K562 (cell line): ENCODE results near the gene STING1. TPM values are rescaled to one million over a fixed set of nuclear protein-coding genes. Genes with fewer than 3 reads are reported as not detected.
A peak's percentile ranks its signal among the peaks of the same experiment; 100 is the strongest.
"Not testable (repeated sequence)": the region's sequence is repeated elsewhere in the genome, so short reads cannot be mapped to it uniquely, and the experiment has no call there.

Source experiments
- ATAC-seq: fragments of 200-7000 bp; cut with Tn5 transposase; 3 replicates; pipeline ENCODE4 v1.9.1; 2020; ENCODE audit warnings: moderate library complexity
- BruUV-seq: library from RNA; stranded (reverse); fragments of 400-500 nt; replicated peaks from 2 replicates; lab custom pipeline; 2021; lab: Mats Ljungman, UMichigan
- CTCF ChIA-PET: fragments of 300-600 bp; formaldehyde crosslinking; extraction: SDS; loops from one replicate; lab custom pipeline; 2021; ENCODE audit warnings: low intra/inter-chr PET ratio; lab: Yijun Ruan, JAX
- POLR2A ChIA-PET: fragments of 300-600, 350-650 bp; sonication (Branson Sonifier 250); formaldehyde crosslinking; extraction: SDS; loops from one replicate; lab custom pipeline; 2021; ENCODE audit warnings: antibody characterized with exemption, inconsistent platforms; lab: Yijun Ruan, JAX
- DNase-seq, 4 experiments: peaks; one replicate each; pipeline versions ENCODE4 v3.0.0 to v3.0.0-alpha.2; 2011 to 2018; ENCODE audit warnings: low spot score in 3 of 4, mixed read lengths in 3 of 4; ENCODE audit errors: extremely low read depth in 1 of 4
- FAIRE-seq: peaks from 2 replicates; lab custom pipeline; 2011; peaks lifted over from hg19 to GRCh38; lab: Jason Lieb, UNC
- H2AFZ ChIP-seq: 2 replicates; pipeline ENCODE4 v1.6.0; 2011; ENCODE audit warnings: low read depth, low read length, control low read depth, inconsistent platforms
- H3K27ac ChIP-seq: fragments of 200-600 bp; 3 replicates; pipeline ENCODE4 v1.8.0; 2011; ENCODE audit warnings: low read depth, mild to moderate bottlenecking, control low read depth, inconsistent platforms, low read length, moderate library complexity, mixed read lengths; ENCODE audit errors: extremely low read depth
- H3K27me3 ChIP-seq, 2 experiments: fragments of 300-600 bp in 1 of 2; 2 replicates in 1 of 2; 3 replicates in 1 of 2; pipeline versions ENCODE4 v1.6.0 to v1.8.0; 2011; ENCODE audit warnings: inconsistent platforms in 2 of 2, low read length in 2 of 2, mild to moderate bottlenecking in 1 of 2, mixed read lengths in 1 of 2, moderate library complexity in 1 of 2; ENCODE audit not compliant: control insufficient read depth in 2 of 2, insufficient read depth in 2 of 2
- H3K36me3 ChIP-seq: fragments of 300-600 bp; 3 replicates; pipeline ENCODE4 v1.8.0; 2011; ENCODE audit warnings: mild to moderate bottlenecking, low read length, inconsistent platforms; ENCODE audit not compliant: control insufficient read depth, insufficient read depth
- H3K4me1 ChIP-seq, 2 experiments: fragments of 200-600 bp in 1 of 2; replicated peaks in 1 of 2; 2 replicates in 1 of 2; 3 replicates in 1 of 2; pipeline versions ENCODE4 v1.5.1 to v1.8.0; 2011; ENCODE audit warnings: inconsistent platforms in 2 of 2, low read length in 2 of 2, mild to moderate bottlenecking in 1 of 2, mixed read lengths in 1 of 2, moderate library complexity in 1 of 2; ENCODE audit not compliant: control insufficient read depth in 2 of 2, insufficient read depth in 2 of 2
- H3K4me2 ChIP-seq: 2 replicates; pipeline ENCODE4 v1.6.1; 2011; ENCODE audit warnings: low read length, control low read depth, inconsistent platforms, mixed read lengths; ENCODE audit not compliant: insufficient read depth
- H3K4me3 ChIP-seq: fragments of 200-600 bp; sonication (generic), shearing (Covaris generic); 2 replicates; pipeline ENCODE4 v1.5.1; 2016; ENCODE audit warnings: control low read depth, inconsistent platforms
- H3K79me2 ChIP-seq: fragments of 200-600 bp; 3 replicates; pipeline ENCODE4 v1.8.0; 2011; ENCODE audit warnings: low read length, inconsistent platforms; ENCODE audit not compliant: control insufficient read depth, insufficient read depth
- H3K9ac ChIP-seq, 2 experiments: 2 replicates each; pipeline versions ENCODE4 v1.6.0 to v1.6.1; 2011; ENCODE audit warnings: low read depth in 2 of 2, low read length in 2 of 2, control low read depth in 1 of 2, inconsistent platforms in 1 of 2, mild to moderate bottlenecking in 1 of 2, mixed read lengths in 1 of 2; ENCODE audit not compliant: insufficient read depth in 1 of 2
- H3K9me1 ChIP-seq: one replicate; pipeline ENCODE4 v1.6.0; 2011; ENCODE audit warnings: inconsistent platforms, mild to moderate bottlenecking, low read length, moderate library complexity; ENCODE audit not compliant: control insufficient read depth, insufficient read depth
- H3K9me3 ChIP-seq: replicated peaks from 2 replicates; pipeline ENCODE4 v1.5.1; 2011; ENCODE audit warnings: low read depth, low read length, inconsistent platforms; ENCODE audit not compliant: control insufficient read depth, insufficient read depth
- H4K20me1 ChIP-seq: replicated peaks from 2 replicates; pipeline ENCODE4 v1.6.1; 2011; ENCODE audit warnings: low read length, inconsistent platforms, mixed read lengths; ENCODE audit not compliant: control insufficient read depth, insufficient read depth
- ETV1 ChIP-seq: fragments of 450-650 bp; conservative IDR thresholded peaks from 2 replicates; pipeline ENCODE4 v1.6.1; 2016; ENCODE audit warnings: missing genetic modification characterization, control low read depth, low read depth, missing compliant biosample characterization
- ETV5 ChIP-seq: sonication (generic); formaldehyde crosslinking; IDR thresholded peaks from 2 replicates; pipeline ENCODE4 v1.4.0; 2020; ENCODE audit warnings: low read depth, mild to moderate bottlenecking, missing genetic modification reagents
- HMBOX1 ChIP-seq: sonication (generic); IDR thresholded peaks from 2 replicates; pipeline ENCODE4 v1.6.1; 2016
- NR2C1 ChIP-seq, 2 experiments: fragments of 450-650 bp; IDR thresholded peaks; 2 replicates each; pipeline ENCODE4 v1.6.1; 2017; ENCODE audit warnings: mild to moderate bottlenecking in 2 of 2, antibody characterized with exemption in 1 of 2, inconsistent platforms in 1 of 2, missing compliant biosample characterization in 1 of 2, missing genetic modification characterization in 1 of 2
- PHF8 ChIP-seq: fragments of 200-600 bp; sonication (generic); IDR thresholded peaks from 2 replicates; pipeline ENCODE4 v1.6.1; 2012; ENCODE audit warnings: mixed run types, mild to moderate bottlenecking, inconsistent platforms, low read length, moderate library complexity, borderline replicate concordance
- SAP30 ChIP-seq: fragments of 200-600 bp; sonication (generic); IDR thresholded peaks from 2 replicates; pipeline ENCODE4 v1.6.1; 2012; ENCODE audit warnings: borderline replicate concordance, low read depth, mild to moderate bottlenecking, moderate library complexity, low read length, control low read depth, inconsistent platforms; ENCODE audit not compliant: insufficient read depth, poor library complexity, severe bottlenecking
- TARDBP ChIP-seq: fragments of 450-650 bp; IDR thresholded peaks from 2 replicates; pipeline ENCODE4 v1.6.1; 2016
- YY1 ChIP-seq, 3 experiments: IDR thresholded peaks; 2 replicates each; pipeline ENCODE4 v1.6.1; 2011; ENCODE audit warnings: low read length in 2 of 3, mild to moderate bottlenecking in 2 of 3, moderate library complexity in 2 of 3, borderline replicate concordance in 1 of 3, control low read depth in 1 of 3, low read depth in 1 of 3; ENCODE audit not compliant: insufficient read depth in 3 of 3, insufficient replicate concordance in 2 of 3, control insufficient read depth in 1 of 3, insufficient read length in 1 of 3; ENCODE audit errors: extremely low read depth in 1 of 3
- ZNF592 ChIP-seq: fragments of 450-650 bp; IDR thresholded peaks from 2 replicates; pipeline ENCODE4 v1.6.1; 2017; ENCODE audit warnings: antibody characterized with exemption, mild to moderate bottlenecking
- WGBS: fragments of 100-300 bp; shearing (Covaris generic); methylation state at CpG from one replicate; pipeline ENCODE4 v1.1.6; 2016; ENCODE audit warnings: low coverage, mixed read lengths; ENCODE audit not compliant: insufficient coverage; ENCODE audit errors: missing lambda C conversion rate; 5-methylcytosine and 5-hydroxymethylcytosine counted together
- in situ Hi-C: fragments of 300-500 bp; cut with MboI; formaldehyde crosslinking; loops from 4 replicates; pipeline ENCODE4 v1.15.0; 2018; ENCODE audit warnings: inconsistent platforms, mixed read lengths
- intact Hi-C: fragments of 100-400 bp; cut with micrococcal nuclease; formaldehyde crosslinking; loops from 2 replicates; pipeline ENCODE4 v1.14.2; 2022
- polyA plus RNA-seq, 8 experiments: library from polyadenylated mRNA; depleted of rRNA in 4 of 8; stranded (reverse) in 5 of 8; unstranded in 3 of 8; fragments of >200 nt; fragmentation: Nextera tagmentation in 2 of 8; fragmentation: Illumina TruSeq in 1 of 8; extraction: Ambion mirVana in 2 of 8; extraction: Trizol in 1 of 8; gene quantifications; 2 replicates each; pipeline versions ENCODE4 v1.2.1 to v1.2.3, GENCODE V29; 2011 to 2014; ENCODE audit warnings: inconsistent platforms in 1 of 8, missing spikeins in 1 of 8
- total RNA-seq, 7 experiments: library from RNA; depleted of rRNA in 6 of 7; stranded (reverse); fragments of >200 nt in 6 of 7; fragmentation: Illumina TruSeq in 2 of 7; extraction: Trizol in 2 of 7; gene quantifications; 2 replicates each; pipeline versions ENCODE4 v1.2.1 to v1.2.3, GENCODE V29; 2011 to 2021; ENCODE audit warnings: low replicate concordance in 1 of 7

Gene STING1
- total and polyA plus RNA-seq, 9 of the 15 experiments (the other 6 are each of a cell fraction or from before 2014, with no cell fraction given): 20.8 to 69.1 (median 44.7) TPM

GRCh38 chr5:139503879-139504278, 21.3 kb upstream of the STING1 start:
- DNase-seq (peak in 1 of 4 experiments; percentile 76), FAIRE-seq (peak; percentile 75), ATAC-seq (peak; percentile 86)
- H3K9me3 ChIP-seq; in situ Hi-C loops; H3K36me3 ChIP-seq; BruUV-seq; H4K20me1 ChIP-seq; H3K9me1 ChIP-seq; H3K4me1 ChIP-seq; CTCF ChIA-PET; H3K27me3 ChIP-seq; TF ChIP-seq NR2C1 (IDR thresholded peaks at IDR 0.05): not testable (repeated sequence)
- 8% methylated on average over 15 of the region's 15 CpGs for WGBS
- Histone ChIP-seq H3K4me2 (peak overlapping the region; percentile 85), H3K9ac (peak overlapping the region; percentile 86 to 89), H3K4me3 (peak overlapping the region; percentile 61), H3K79me2 (peaks cover 36% of the 10 kb centered on the region), H2AFZ (peak overlapping the region; percentile 82), H3K27ac (peak overlapping the region; percentile 82)
- intact Hi-C loops: loop anchor here (2.0 kb wide), 1 partner anchor 21 kb away; the partner anchor contains the start of gene STING1
- POLR2A ChIA-PET: interaction anchor here (0.6 to 2.6 kb wide), 17 partner anchors 8 to 1143 kb away, joined by 3 to 24 read pairs (median 5); partner anchors contain the start of genes DNAJC18, ECSCR, NDUFA2 and STING1
- TF ChIP-seq ETV1 (peak; percentile 79), NR2C1 (tag; IDR thresholded peaks at IDR 0.05) (peak; percentile 46; the same call in 1 of the 2 replicates), SAP30 (peak; percentile 51), PHF8 (peak; percentile 30; the same call in 1 of the 2 replicates), ETV5 (CRISPR knock-in tag) (peak; percentile 43; the same call in 1 of the 2 replicates), ZNF592 (0 out of 2 replicates have a peak, but pooled peaks have one; percentile 30), HMBOX1 (peak; percentile 42; the same call in 1 of the 2 replicates), YY1 (IDR thresholded peaks at IDR 0.05; ENCODE audit: borderline replicate concordance in 1 of 3, control insufficient read depth in 1 of 3, extremely low read depth in 1 of 3, insufficient read depth in 3 of 3, insufficient read length in 1 of 3, insufficient replicate concordance in 2 of 3, low read depth in 1 of 3, low read length in 2 of 3) (peak in 2 of 3 experiments; percentile 63 to 85), TARDBP (0 out of 2 replicates have a peak, but pooled peaks have one; percentile 52)
